ENCODE results near the gene SLC23A1. TPM values are rescaled to one million over a fixed set of nuclear protein-coding genes. Genes with fewer than 3 reads are reported as not detected.
"Not testable (repeated sequence)": the region's sequence is repeated elsewhere in the genome, so short reads cannot be mapped to it uniquely, and the experiment has no call there.

Gene SLC23A1
- total RNA-seq, 4 donors from 2014 or later = not detected

- H3K36me3 ChIP-seq = no peaks in the 10 kb centered on the region
- no peaks in the 10 kb centered on the region for H3K9me3 ChIP-seq
- intact Hi-C loops (cut with DNase I; ENCODE audit: low total_unique reads) (loop anchor here (1.0 to 5.0 kb wide), 2 partner anchors 16 to 1768 kb away; no protein-coding TSS in a partner anchor), in situ Hi-C loops (cut with MboI; ENCODE audit: low sequenced_read_pairs in 4 of 4) (no loop called here)
- H3K4me1 ChIP-seq = peaks cover 17 to 46% of the 10 kb centered on the region in 2 donors
- peak within 1 kb of the TSS; percentile 99 to 100 (median 100) for H3K27ac ChIP-seq
- ATAC-seq (no peak), DNase-seq (peak in 1 of 2 donors; percentile 24)
- TF ChIP-seq CTCF (IDR thresholded peaks at IDR 0.05 in 4 of 5, conservative IDR thresholded peaks at IDR 0.05 in 1 of 5) (no peak), POLR2A (IDR thresholded peaks at IDR 0.05) (no peak)
- no peaks in the 10 kb centered on the region for H3K27me3 ChIP-seq
- H3K4me3 ChIP-seq = no peak within 1 kb of the TSS
These were observed 6.9 kb upstream of the SLC23A1 start, which contains the start of gene MZB1 for GRCh38 chr5:139389701-139390638. TSS of gene MZB1 (minus strand) at chr5:139389913. CDS start at chr5:139389856, 57 bp downstream.

GRCh38 chr5:139388198-139388821 lies 5.2 kb upstream of the SLC23A1 start:
- TF ChIP-seq CTCF (IDR thresholded peaks at IDR 0.05 in 4 of 5, conservative IDR thresholded peaks at IDR 0.05 in 1 of 5) (no peak), POLR2A (IDR thresholded peaks at IDR 0.05) (no peak)
- H3K36me3 ChIP-seq = no peaks in the 10 kb centered on the region
- no peaks in the 10 kb centered on the region for H3K27me3 ChIP-seq
- DNase-seq (peak in 1 of 2 donors; percentile 25), ATAC-seq (no peak)
- H3K4me1 ChIP-seq = peaks cover 19 to 54% of the 10 kb centered on the region in 2 donors
- in situ Hi-C loops (cut with MboI; ENCODE audit: low sequenced_read_pairs in 4 of 4) (no loop called here), intact Hi-C loops (cut with DNase I; ENCODE audit: low total_unique reads) (no loop called here)
- H3K4me3 ChIP-seq = no peak overlapping the region
- peak overlapping the region in 2 of 4 donors; percentile 3 to 49 for H3K27ac ChIP-seq
- H3K9me3 ChIP-seq = no peaks in the 10 kb centered on the region

- DNase-seq (no peak), ATAC-seq (no peak)
- H3K9me3 ChIP-seq = no peaks in the 10 kb centered on the region
- no peaks in the 10 kb centered on the region for H3K27me3 ChIP-seq
- no peak overlapping the region for H3K4me3 ChIP-seq
- peak overlapping the region in 2 of 4 donors; percentile 3 to 49 for H3K27ac ChIP-seq
- TF ChIP-seq POLR2A (IDR thresholded peaks at IDR 0.05) (no peak), CTCF (IDR thresholded peaks at IDR 0.05 in 4 of 5, conservative IDR thresholded peaks at IDR 0.05 in 1 of 5) (no peak)
- intact Hi-C loops (cut with DNase I; ENCODE audit: low total_unique reads) (no loop called here), in situ Hi-C loops (cut with MboI; ENCODE audit: low sequenced_read_pairs in 4 of 4) (no loop called here)
- no peaks in the 10 kb centered on the region for H3K36me3 ChIP-seq
- peaks cover 19 to 48% of the 10 kb centered on the region in 2 donors for H3K4me1 ChIP-seq
These were observed 4.6 kb upstream of the SLC23A1 start for GRCh38 chr5:139387611-139388197.

GRCh38 chr5:139386956-139387355 lies 3.9 kb upstream of the SLC23A1 start:
- DNase-seq; H3K36me3 ChIP-seq; H3K27ac ChIP-seq; H3K27me3 ChIP-seq; H3K4me3 ChIP-seq; ATAC-seq; H3K9me3 ChIP-seq; intact Hi-C loops (cut with DNase I; ENCODE audit: low total_unique reads); in situ Hi-C loops (cut with MboI; ENCODE audit: low sequenced_read_pairs in 4 of 4): not testable (repeated sequence)
- peaks cover 19 to 42% of the 10 kb centered on the region in 2 donors for H3K4me1 ChIP-seq

GRCh38 chr5:139386050-139386438 lies 2.9 kb upstream of the SLC23A1 start:
- H3K4me1 ChIP-seq = peaks cover 10 to 33% of the 10 kb centered on the region in 2 donors
- TF ChIP-seq CTCF (IDR thresholded peaks at IDR 0.05 in 4 of 5, conservative IDR thresholded peaks at IDR 0.05 in 1 of 5) = no peak
- no peak for TF ChIP-seq POLR2A (IDR thresholded peaks at IDR 0.05)
- intact Hi-C loops (cut with DNase I; ENCODE audit: low total_unique reads) = no loop called here

More at GRCh38 chr5:139386050-139386438, 2.9 kb upstream of the SLC23A1 start:
- Histone ChIP-seq H3K27me3 (no peaks in the 10 kb centered on the region), H3K4me3 (no peak overlapping the region), H3K9me3 (no peaks in the 10 kb centered on the region), H3K36me3 (no peaks in the 10 kb centered on the region), H3K27ac (no peak overlapping the region)
- no peak for DNase-seq
- ATAC-seq = no peak
- in situ Hi-C loops (cut with MboI; ENCODE audit: low sequenced_read_pairs in 4 of 4) = no loop called here
